T-helper 1 cell treated with Interleukin-12 subunit alpha and Interleukin-12 subunit beta and Interleukin-4 antibody, amounts not matched to agents 30 ng/mL and 1 ng/mL, for 36 hours (primary cell): Measurements from ENCODE around the gene MICOS13. TPM values are rescaled to one million over a fixed set of nuclear protein-coding genes. Genes with fewer than 3 reads are reported as not detected.
"Not testable (repeated sequence)": the region's sequence is repeated elsewhere in the genome, so short reads cannot be mapped to it uniquely, and the experiment has no call there.

Source experiments
- intact Hi-C: fragments of 100-400 bp; cut with micrococcal nuclease; formaldehyde crosslinking; loops from one replicate; pipeline ENCODE4 v1.15.1; 2024
- total RNA-seq: library from RNA; stranded (reverse); gene quantifications from 2 replicates; pipeline ENCODE4 v1.2.3, GENCODE V29; 2022

The MICOS13 gene, protein sequence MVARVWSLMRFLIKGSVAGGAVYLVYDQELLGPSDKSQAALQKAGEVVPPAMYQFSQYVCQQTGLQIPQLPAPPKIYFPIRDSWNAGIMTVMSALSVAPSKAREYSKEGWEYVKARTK
- total RNA-seq = 44.4 TPM in 2 replicates

DNA sequence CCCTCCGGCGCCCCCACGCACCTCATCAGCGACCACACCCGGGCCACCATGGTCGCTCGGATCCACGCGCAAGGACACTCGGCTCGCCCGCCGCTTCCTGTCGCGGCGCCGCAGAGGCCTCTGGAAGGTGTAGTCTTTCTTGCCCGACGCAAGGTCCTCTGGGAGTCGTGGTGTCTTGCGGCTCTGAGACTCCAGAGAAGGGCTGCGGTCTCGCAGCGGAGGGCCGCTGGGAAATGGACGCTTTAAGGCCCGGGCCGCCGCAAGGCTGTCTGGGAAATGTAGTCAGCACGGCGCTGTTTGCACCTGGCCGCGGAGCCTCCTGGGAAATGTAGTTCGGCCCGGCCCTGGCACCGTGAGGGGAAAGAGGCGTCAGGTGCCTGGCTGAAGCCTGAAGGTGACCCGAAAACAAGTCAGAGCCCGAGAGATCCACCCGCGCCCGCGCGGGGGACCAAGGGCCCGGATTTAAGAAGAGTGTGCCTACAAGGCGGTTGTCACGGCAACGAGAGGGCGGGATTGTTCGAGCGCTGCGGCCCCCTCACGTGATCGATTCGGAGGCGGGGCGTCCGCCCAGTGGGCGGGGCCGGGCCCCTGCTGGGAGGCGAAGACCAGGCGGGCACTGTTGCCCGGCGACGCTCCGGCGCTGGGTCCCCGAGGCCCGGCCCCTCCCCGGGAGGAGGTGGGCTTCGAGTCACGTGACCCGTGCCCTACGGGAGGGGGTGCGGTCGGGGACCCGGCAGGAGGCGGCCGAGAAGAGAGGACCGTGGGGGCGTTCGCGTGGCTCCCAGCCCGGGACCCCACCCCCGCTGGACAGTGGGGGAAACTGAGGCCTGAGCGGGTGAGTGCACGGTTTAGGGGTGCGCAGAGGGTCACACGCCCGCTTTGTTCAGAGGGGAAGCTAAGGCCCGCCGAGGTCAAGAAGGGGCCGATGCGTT is at the start of gene MICOS13, which contains the start of gene HSD11B1L:
TSS of gene MICOS13 (minus strand) at position 80 of the 932 bp plus-strand sequence. CDS start at position 50, 30 bp downstream.
TSS of gene HSD11B1L (plus strand) at position 591 of the 932 bp plus-strand sequence. CDS start 3,806 bp downstream, outside the sequence.
- intact Hi-C loops = loop anchor here (1.0 to 5.0 kb wide), 9 partner anchors 10 to 1918 kb away; partner anchors contain the start of genes CATSPERD, CHAF1A, LONP1 and MRPL54

DNA sequence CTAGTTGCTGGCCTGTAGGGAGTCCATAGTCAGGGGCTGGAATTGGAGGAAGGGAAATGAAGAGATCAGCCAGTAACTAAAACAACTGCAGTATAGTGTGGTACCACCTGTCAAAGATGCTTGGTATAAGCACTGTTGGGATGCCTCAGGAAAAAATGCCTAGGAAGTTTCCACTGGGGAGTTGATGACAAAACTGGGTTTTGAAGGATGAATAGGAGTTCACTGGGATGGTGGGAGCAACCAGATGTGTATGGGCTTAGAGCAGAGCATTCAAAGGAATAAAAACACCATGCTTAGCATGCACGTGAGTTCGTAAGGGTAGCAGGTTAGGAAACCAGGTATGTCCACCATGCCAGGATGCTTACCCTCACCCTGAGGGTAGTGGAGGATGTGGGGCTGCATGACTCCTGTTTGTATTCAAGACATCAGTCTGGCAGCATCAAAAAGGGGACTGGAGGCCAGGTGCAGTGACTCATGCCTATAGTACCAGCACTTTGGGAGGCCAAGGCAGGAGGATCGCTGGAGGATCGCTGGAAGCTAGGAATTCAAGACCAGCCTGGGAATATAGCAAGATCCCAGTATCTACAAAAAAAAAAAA is 47.2 kb upstream of the MICOS13 start:
- intact Hi-C loops = no loop called here

DNA sequence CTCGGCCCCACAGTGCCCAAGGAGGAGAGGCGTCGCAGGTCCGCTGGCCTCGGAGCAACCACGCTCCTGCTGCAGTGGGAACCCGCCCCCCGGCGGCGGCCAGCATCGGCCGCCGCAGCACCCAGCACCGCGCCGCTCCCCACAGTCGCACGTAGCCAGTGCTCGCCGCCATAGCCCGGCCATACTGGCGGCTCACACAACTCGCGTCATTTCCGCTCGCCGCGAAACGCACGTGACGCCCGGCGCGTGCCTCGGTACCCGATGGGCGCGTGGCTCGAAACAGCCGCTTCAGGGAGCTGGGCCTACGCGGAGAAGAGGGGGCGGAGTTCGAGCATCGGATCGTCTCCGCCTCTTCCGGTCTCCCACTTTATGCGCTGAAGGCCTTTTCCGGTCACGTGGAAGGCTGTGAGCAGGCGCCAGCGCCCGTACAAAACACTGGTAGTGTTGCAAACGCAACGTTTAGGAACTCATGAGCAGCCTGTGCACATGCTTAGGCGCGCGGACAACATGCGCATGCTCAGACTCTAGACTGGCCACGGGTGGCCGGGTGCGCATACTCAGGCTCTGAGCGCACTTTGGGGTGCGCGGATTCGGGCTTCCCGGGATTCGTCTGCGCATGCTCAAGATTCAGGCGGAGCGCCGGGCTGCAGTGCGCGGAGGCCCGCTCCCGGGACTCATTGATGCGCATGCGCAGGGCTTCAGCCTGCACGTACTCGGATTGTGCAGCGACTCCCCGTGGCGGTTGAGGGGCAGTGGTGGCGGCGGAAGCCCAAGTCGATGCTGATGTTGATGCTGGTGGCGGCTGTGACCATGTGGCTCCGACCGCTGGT is 39.9 kb upstream of the MICOS13 start, which contains the start of the genes CATSPERD and LONP1:
TSS of gene CATSPERD (plus strand) at position 677 of the 830 bp plus-strand sequence. CDS start at position 778, 101 bp downstream.
TSS of gene LONP1 (minus strand) at position 186 of the 830 bp plus-strand sequence. CDS start at position 172, 14 bp downstream.
- intact Hi-C loops = loop anchor here (1.0 kb wide), 11 partner anchors 30 to 996 kb away; partner anchors contain the start of genes CLPP, FEM1A, MICOS13 and RANBP3

DNA sequence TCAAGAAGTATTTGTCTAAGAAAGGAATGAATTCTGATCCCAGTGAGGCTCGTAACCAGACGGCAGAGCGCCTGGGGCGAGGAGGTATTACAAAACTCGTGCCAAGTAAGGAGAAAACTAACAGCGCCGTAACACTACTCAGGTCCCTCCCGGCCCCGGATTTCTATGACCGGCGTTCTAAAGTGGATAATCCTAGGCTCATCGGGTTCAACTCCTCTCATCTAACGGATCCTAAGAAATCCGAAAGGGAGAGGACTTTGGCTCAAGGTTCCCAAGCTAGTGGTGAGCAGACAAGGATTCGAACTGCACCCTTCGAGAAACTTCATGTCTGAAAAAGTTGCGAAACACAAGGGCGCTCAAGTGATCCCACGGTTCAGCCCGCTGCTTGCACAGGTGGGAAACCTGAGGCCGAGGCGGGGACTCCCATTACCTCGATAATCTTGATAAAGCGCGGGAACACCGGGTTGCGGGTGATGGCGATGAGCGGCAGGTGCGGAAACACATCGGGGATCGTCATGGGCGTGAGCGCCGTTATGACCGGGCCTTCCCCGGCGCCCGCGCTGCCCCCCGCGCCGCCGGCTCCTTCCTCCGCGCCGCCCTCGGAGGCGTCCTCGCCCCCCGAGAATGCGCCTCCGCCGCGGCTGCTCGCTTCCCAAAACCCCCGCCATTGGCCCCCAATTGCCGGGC is 39.1 kb upstream of the MICOS13 start:
- intact Hi-C loops = no loop called here

DNA sequence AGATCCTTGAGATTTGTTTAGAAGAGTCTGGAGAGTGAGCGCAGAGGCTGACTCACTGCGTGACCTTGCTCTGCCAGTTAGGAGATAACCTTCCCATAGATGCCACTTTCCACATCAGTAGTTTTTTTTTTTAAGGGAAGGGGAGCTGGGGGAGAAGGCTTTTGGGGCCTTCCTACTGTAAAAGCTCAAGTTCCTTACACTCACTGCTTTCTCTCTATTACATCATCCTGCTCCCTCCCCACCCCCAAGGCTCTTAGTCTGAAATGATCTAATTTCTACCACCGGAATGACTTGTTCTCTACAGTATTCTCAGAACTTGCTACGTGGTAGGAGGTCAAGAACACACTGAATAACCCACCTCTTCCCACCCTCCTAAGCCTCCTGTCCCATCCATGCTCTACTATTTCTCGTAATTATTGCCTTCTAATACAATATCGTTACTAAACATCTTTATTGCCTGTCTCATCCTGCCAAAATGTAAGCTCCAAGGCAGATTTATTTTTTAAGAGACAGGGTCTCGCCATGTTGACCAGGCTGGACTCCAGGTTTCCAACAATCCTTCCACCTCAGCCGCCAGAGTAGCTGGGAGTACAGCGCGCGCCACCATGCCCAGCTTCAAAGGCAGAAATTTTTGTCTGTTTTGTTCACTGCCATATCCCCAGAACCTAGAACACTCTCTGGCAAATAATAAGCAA is 38.4 kb upstream of the MICOS13 start:
- intact Hi-C loops = no loop called here

DNA sequence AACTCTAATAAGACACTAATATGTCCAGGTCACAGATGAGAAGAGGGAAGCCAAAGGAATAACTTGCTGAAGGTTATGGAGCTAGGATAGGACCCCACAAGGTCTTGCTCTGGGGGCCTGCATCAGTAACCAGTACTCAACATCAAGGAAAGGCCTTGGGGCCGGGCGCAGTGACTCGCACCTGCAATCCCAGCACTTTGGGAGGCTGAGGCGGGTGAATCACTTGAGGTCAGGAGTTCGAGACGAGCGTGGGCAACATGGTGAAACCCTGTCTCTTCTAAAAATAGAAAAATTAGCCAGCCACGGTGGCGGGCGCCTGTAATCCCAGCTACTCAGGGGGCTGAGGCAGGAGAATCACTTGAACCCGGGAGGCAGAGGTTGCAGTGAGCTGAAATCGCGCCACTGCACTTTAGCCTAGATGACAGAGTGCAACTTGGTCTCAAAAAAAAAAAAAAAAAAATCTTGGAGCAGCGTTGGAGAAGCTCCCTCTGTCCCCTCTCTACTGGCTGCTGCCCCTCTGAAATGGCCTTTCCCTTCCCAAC is 37.8 kb upstream of the MICOS13 start:
- intact Hi-C loops = no loop called here

DNA sequence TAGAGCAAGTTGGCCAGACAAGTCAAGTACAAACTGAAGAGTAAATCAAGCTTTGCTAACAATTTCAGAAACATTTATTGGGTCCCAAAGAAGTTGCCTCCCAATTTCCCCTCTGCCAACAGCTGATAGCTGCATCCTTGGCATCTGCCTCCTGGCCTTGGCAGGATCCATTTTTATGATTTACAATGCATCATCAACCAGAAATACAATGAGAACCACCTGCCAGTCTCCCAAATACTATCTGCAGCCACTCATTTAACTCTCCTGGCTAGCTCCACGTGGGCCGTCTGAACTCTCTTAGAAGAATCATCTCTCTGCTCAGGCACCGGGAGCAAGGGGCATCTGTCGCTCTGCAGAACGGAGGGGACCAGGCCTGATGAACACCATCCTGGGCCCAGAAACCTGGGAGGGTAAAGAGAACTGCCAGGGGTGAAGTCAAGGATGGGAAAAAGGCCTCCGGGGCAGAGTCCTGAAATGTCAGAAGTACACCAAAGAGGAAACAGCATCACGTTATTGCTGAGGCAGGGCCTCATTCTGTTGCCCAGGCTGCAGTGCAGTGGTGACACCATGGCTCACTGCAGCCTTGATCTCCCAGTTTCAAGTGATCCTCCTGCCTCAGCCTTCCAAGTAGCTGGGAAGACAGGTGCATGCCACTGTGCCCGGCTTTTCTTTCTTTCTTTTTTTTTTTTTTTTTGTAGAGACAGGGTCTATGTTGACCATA is 37.1 kb upstream of the MICOS13 start:
- intact Hi-C loops = no loop called here

DNA sequence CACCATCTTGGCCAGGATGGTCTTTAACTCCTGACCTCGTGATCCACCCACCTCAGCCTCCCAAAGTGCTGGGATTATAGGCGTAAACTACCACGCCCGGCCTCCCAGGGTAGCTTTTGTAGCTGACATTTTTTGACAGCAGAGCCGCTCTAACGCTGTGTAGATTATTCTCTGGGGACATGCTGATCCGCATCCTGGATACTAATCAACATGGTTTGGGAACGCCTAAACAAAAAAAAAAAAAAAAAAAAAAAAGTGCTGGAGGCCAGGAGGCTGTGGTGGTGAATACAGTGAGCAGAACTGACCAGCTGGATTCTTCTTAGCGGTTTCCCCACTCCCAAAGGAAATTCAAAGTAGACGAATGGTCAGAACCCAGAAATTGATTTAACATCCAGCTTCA is 34.5 kb upstream of the MICOS13 start:
- intact Hi-C loops = no loop called here

DNA sequence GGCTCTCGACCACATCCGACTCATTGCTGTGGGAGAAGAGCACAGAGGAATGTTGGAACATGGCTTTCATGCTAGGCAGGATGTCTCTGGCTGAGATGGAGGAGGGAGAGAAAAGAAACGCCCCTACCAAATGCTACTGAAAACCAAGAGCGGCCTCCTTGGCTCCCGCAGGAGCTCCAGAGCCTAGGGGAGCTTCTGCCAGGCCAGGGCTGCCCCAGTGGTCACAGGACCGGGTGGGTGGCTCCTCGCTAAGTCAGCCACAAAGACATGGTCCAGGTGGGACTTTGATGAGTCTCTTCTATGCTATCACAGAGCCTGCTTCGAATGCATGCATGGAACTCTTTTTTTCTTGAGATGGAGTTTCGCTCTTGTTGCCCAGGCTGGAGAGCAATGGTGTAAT is 32.9 kb upstream of the MICOS13 start:
- intact Hi-C loops = no loop called here

DNA sequence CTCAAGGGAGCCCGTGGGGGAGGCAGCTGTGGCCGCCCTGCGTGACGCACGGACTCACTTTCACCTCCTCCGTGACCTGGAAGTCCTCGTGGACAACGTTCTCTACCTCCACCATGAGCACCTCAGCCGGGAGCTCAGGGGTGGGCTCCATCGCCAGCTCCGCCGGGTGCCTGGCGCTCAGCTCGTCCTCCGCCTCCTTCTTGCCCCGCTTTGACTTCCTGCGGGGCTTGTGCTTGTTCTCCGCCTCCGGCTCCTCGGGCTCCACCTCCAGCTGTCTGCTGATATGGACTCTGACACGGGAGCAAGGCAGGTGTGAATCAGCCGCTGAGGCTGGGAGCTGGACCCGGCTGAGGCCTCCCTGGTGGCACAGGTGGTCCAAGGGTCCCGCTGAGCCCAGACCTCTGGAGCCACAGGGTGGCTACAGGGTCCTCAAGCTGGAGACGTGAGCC is 31.4 kb upstream of the MICOS13 start:
- intact Hi-C loops = no loop called here

DNA sequence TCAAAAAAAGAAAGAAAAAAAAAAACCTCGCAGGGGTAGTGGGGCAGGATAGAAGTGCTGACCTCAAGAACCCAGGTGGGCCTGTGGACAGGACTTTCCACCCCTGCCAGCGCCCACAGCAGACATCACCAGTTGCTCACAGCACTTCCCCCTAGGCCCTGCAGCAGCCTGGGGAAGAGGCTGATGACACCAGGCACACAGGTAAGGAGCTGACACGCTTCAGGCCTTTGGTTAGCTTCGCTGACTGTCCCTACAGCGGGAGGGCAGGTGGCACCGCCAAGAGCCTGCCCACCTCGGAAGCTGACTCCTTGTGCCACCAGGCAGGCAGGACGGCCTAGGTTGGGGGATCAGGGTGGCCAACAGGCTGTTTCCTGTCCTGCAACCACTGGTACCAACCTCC is 30.7 kb upstream of the MICOS13 start:
- intact Hi-C loops = no loop called here

DNA sequence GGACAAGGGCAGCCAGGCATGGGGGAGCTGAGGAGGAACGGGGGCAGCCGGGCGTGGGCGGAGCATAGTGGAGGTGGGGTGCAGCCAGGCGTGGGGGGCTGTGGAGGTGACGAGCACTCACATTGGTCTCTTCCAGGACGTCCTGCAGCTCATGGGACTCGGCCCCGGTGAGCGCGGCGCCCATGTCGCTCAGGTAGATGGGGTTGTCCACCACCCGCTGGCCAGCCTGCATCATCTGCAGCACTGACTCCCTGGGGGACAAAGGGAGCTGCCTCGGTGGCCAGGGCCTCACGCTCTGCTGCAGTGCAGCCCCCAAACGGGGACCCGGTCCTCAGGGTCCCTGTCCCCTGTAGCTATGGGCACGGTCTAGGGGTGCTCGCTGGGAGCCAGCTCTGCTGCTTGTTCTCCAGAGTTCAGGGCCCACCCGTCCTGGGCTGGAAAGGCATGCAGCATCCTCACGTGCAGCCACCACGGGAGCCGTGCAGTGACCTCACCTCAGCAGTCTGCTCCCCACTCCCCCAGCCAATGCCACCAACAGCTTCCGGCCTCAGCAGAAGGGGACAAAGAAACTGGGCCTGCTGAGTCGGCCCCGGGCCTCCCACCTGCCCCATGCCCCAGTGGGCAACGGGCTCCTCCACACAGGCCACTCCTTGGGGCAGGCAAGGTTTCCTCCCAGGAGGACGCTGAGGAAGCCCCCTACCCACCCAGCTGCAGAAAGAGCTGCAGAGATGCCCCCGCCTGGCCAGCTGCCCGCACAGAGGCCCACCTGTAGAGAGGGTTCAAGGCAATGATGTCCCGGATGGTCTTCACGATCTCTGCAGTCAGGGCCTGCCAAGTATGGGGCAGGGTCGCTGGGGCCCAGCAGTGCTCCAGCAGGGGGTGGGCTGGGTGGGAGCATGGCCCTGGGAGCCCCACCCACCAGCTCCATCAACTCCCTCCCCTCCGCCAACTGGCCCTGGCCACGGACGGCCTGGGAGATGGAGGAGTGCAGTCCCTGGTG is 27.6 kb upstream of the MICOS13 start:
- intact Hi-C loops = no loop called here

DNA sequence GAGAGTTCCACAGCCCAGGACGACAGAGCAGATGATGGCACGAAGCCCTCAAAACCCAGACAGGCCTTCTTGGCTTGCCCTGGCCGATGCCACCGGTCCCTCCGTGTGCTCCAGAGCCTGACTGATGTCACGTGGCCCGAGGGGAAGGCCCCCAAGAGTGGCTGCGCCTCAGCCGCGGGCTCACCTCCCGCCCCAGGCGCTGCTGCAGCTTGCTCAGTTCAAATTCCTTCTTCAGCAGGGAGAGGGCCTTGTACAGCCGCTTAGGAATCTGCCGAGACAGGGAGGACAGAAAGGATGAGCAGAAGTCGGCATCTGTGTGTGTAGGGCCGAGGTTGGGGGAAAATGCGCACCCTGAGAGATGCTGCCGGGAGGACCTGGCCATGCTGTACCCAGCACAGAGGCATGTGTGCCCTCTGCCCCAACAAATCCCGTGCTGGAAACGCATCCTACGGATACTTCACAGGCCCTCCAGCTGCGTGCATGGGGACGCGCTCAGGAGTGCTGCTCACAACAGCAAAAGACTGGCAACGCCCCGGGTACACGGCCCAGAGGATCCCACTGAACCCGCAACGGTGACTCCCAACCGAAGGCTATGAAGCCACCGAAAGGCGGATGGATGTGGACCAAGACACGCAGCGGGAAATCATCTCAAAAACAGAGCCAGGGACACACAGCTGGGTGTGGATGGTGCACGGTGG is 26.7 kb upstream of the MICOS13 start:
- intact Hi-C loops = no loop called here

DNA sequence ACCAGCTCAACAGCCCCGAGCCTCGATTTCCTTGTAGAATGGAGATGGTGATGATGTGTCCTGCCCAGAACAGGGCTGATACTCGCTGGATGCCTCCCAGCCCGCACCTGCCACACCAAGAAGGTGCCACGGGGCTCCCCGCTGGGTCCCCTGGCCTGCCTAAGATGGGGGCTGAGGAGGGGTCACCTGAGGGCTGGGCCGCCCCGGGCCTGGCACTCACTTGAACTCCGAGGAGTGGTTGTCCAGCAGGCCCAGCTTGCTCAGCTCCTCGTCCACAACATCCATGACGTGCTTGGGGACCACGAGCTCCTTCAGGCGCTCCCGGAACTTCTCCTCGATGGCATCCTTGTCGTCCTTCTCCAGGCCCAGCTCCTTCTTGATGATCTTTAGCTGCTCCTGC is 25.2 kb upstream of the MICOS13 start:
- intact Hi-C loops = no loop called here

DNA sequence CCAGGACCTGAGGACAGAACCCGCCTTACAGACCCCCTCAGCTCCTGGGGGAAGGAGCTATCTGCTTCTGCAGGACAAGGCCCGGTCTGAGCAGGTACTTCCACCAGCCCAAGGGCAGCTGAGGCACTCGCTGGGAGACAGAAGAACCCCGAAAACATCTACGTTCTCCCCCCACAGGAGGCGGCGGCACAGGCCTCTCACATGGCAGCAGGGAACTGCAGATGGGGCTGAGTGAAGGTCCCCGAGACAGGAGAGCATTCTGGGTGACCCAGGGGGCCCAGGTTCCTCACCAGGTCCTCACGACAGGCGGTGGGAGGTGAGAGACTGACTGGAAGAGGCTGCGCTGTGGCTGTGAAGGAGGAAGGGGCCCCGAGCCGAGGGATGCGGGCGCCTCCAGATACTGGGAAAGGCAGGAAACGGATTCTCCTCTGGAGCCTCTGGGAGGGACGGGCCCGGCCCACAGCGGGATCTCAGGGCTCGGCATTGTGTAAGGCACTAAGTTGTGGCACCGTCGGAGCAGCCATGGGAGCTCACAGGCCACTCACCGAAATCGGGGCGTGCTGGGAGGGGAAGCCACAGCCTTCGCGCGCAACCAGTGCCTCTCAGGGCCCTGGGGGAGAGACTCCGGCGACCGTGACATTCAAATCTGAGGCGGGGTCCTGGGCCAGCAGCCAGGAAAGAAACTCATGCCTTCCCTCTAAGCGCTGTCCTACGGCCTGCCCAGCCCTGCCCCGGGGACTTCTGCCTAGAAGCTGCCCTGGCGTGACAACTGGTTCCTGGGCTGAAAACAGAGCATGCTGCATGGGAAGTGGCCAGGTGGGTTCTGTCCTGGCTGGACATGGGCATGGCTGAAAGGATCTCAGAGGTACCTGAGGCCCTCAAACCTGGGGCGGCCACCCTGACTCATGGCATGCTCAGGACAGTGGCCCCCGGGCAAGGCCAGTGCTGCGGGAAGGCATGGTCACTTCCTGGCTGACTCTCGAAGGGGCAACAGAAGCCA is 23.8 kb upstream of the MICOS13 start:
- intact Hi-C loops = no loop called here

DNA sequence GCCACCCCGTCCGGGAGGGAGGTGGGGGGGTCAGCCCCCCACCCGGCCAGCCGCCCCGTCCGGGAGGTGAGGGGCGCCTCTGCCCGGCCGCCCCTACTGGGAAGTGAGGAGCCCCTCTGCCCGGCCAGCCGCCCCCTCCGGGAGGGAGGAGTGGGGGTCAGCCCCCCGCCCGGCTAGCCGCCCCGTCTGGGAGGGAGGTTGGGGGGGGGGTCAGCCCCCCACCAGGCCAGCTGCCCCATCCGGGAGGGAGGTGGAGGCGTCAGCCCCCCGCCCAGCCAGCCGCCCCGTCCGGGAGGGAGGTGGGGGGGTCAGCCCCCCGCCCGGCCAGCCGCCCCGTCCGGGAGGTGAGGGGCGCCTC is 21.7 kb upstream of the MICOS13 start:
- intact Hi-C loops = not testable (repeated sequence)
